PC-3 (cell line): ENCODE results near the gene GPR176. TPM values are rescaled to one million over a fixed set of nuclear protein-coding genes. Genes with fewer than 3 reads are reported as not detected.

ENCODE experiments used
- ATAC-seq: fragments of 200-7000 bp; cut with Tn5 transposase; 2 replicates; pipeline ENCODE4 v1.9.1; 2020; ENCODE audit warnings: mild to moderate bottlenecking, moderate library complexity
- BruUV-seq: library from RNA; stranded (reverse); fragments of 400-500 nt; replicated peaks from 2 replicates; lab custom pipeline; 2021; lab: Mats Ljungman, UMichigan
- CTCF ChIA-PET: fragments of 300-600 bp; sonication (Branson Sonifier 250); formaldehyde crosslinking; loops from one replicate; lab custom pipeline; 2022; ENCODE audit warnings: antibody characterized with exemption; lab: Charles Lee
- POLR2A ChIA-PET: fragments of 300-600 bp; sonication (Branson Sonifier 250); formaldehyde crosslinking; loops from one replicate; lab custom pipeline; 2022; ENCODE audit warnings: antibody characterized with exemption; ENCODE audit not compliant: unreplicated experiment; lab: Charles Lee
- DNase-seq: peaks from one replicate; pipeline ENCODE4 v3.0.0-alpha.2; 2015
- H2AFZ ChIP-seq: fragments of 300-600 bp; sonication (generic); 2 replicates; pipeline ENCODE4 v1.6.0; 2016; ENCODE audit warnings: antibody characterized with exemption, low read length
- H3F3A ChIP-seq: fragments of 300-600 bp; sonication (generic); one replicate; pipeline ENCODE4 v1.6.0; 2017; ENCODE audit warnings: antibody characterized with exemption, low read length, control low read depth, mild to moderate bottlenecking; ENCODE audit not compliant: unreplicated experiment
- H3K27ac ChIP-seq: fragments of 300-600 bp; sonication (generic); 2 replicates; pipeline ENCODE4 v1.5.1; 2016; ENCODE audit warnings: mild to moderate bottlenecking, low read length
- H3K27me3 ChIP-seq: fragments of 300-600 bp; sonication (generic); 2 replicates; pipeline ENCODE4 v1.6.1; 2016; ENCODE audit warnings: low read length, mixed read lengths
- H3K36me3 ChIP-seq: fragments of 300-600 bp; sonication (generic); 2 replicates; pipeline ENCODE4 v1.6.1; 2016; ENCODE audit warnings: low read depth, mixed run types, low read length, mixed read lengths
- H3K4me1 ChIP-seq: fragments of 300-600 bp; sonication (generic); 2 replicates; pipeline ENCODE4 v1.5.1; 2016; ENCODE audit warnings: low read length; ENCODE audit not compliant: insufficient read depth
- H3K4me2 ChIP-seq: fragments of 300-600 bp; sonication (generic); 2 replicates; pipeline ENCODE4 v1.6.0; 2016; ENCODE audit warnings: low read length
- H3K4me3 ChIP-seq: fragments of 300-600 bp; sonication (generic); 2 replicates; pipeline ENCODE4 v1.5.1; 2016; ENCODE audit warnings: mild to moderate bottlenecking, low read length, mixed read lengths
- H3K79me2 ChIP-seq: fragments of 300-600 bp; sonication (generic); 2 replicates; pipeline ENCODE4 v1.6.1; 2017; ENCODE audit warnings: low read length, mixed read lengths
- H3K9ac ChIP-seq: fragments of 300-600 bp; sonication (generic); 2 replicates; pipeline ENCODE4 v1.6.0; 2016; ENCODE audit warnings: mild to moderate bottlenecking, low read length
- H3K9me2 ChIP-seq: fragments of 300-600 bp; sonication (generic); replicated peaks from 2 replicates; pipeline ENCODE4 v1.6.1; 2016; ENCODE audit warnings: mixed run types, low read length, mixed read lengths
- H3K9me3 ChIP-seq: fragments of 300-600 bp; sonication (generic); 2 replicates; pipeline ENCODE4 v1.6.1; 2016; ENCODE audit warnings: low read length, mixed read lengths
- H4K20me1 ChIP-seq: fragments of 300-600 bp; sonication (generic); 2 replicates; pipeline ENCODE4 v1.6.1; 2016; ENCODE audit warnings: low read length, mixed read lengths
- EZH2 ChIP-seq: fragments of 300-600 bp; sonication (generic); IDR thresholded peaks from one replicate; pipeline ENCODE4 v1.6.1; 2017; ENCODE audit warnings: antibody characterized with exemption, mild to moderate bottlenecking, low read length; ENCODE audit not compliant: unreplicated experiment
- EZH2phosphoT487 ChIP-seq: fragments of 300-600 bp; sonication (generic); IDR thresholded peaks from 2 replicates; pipeline ENCODE4 v1.6.1; 2018; ENCODE audit warnings: mild to moderate bottlenecking, antibody characterized with exemption, low read length, borderline replicate concordance
- intact Hi-C: fragments of 100-400 bp; cut with micrococcal nuclease; formaldehyde crosslinking; loops from 2 replicates; pipeline ENCODE4 v1.9.0; 2023
- total RNA-seq: library from RNA; depleted of rRNA; stranded (reverse); fragments of >200 nt; gene quantifications from 2 replicates; pipeline ENCODE4 v1.2.3, GENCODE V29; 2014
- TF ChIP-seq, protein P1 (sequence below): fragments of 300-600 bp; sonication (generic); conservative IDR thresholded peaks from 2 replicates; pipeline ENCODE4 v1.5.1; 2017; ENCODE audit warnings: antibody characterized with exemption, low read depth, mild to moderate bottlenecking, low read length

The GPR176 gene
- total RNA-seq, 1 experiment from 2014 or later, result 27.8 TPM

DNA sequence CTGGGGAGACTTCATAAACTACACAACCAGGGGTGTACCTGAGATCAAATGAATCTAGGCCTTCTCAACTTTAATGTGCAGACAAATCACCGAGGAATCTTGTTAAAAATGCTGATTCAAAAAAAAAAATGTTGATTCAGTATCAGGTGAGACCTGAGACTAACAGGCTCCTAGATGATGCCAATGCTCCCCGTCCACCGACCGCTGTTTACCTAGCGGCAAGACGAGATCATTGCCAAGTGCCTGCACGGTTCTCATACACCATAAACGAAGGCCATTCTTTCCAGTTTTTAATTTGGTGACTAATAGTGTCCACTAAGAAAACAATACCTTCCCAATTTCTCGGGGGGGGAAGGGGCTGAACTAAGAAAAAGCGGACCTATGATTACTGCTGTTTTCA is 134.9 kb downstream of the GPR176 start:
- ATAC-seq (peak; percentile 56), DNase-seq (peak; percentile 97)
- H3K36me3 ChIP-seq, result no peaks in the 10 kb centered on the region
- H3K4me2 ChIP-seq, result peak overlapping the region; percentile 98
- H3K27me3 ChIP-seq, result no peaks in the 10 kb centered on the region
- BruUV-seq, result no TSS peak
- H3K4me3 ChIP-seq, result peak overlapping the region; percentile 97
- no peaks in the 10 kb centered on the region for H3K9me2 ChIP-seq
- no peaks in the 10 kb centered on the region for H3K9me3 ChIP-seq
- TF ChIP-seq EZH2 (no peak), EZH2phosphoT487 (no peak)
- TF ChIP-seq, protein P1, sequence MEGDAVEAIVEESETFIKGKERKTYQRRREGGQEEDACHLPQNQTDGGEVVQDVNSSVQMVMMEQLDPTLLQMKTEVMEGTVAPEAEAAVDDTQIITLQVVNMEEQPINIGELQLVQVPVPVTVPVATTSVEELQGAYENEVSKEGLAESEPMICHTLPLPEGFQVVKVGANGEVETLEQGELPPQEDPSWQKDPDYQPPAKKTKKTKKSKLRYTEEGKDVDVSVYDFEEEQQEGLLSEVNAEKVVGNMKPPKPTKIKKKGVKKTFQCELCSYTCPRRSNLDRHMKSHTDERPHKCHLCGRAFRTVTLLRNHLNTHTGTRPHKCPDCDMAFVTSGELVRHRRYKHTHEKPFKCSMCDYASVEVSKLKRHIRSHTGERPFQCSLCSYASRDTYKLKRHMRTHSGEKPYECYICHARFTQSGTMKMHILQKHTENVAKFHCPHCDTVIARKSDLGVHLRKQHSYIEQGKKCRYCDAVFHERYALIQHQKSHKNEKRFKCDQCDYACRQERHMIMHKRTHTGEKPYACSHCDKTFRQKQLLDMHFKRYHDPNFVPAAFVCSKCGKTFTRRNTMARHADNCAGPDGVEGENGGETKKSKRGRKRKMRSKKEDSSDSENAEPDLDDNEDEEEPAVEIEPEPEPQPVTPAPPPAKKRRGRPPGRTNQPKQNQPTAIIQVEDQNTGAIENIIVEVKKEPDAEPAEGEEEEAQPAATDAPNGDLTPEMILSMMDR, result no peak
- intact Hi-C loops, result loop anchor here (1.0 to 10.0 kb wide), 4 partner anchors 99 to 432 kb away; partner anchors contain the start of genes BMF and SRP14
- H3F3A ChIP-seq, result peaks cover 7% of the 10 kb centered on the region
- peaks cover 11% of the 10 kb centered on the region for H3K79me2 ChIP-seq
- POLR2A ChIA-PET, result interaction anchor here (0.6 kb wide), 1 partner anchor 149 kb away, joined by 5 read pairs; the partner anchor contains the start of gene EIF2AK4
- H3K4me1 ChIP-seq, result peaks cover 52% of the 10 kb centered on the region
- peak overlapping the region; percentile 73 for H3K27ac ChIP-seq
- no peak overlapping the region for H2AFZ ChIP-seq
- no peaks in the 10 kb centered on the region for H4K20me1 ChIP-seq
- CTCF ChIA-PET, result interaction anchor here (0.8 to 0.9 kb wide), 2 partner anchors 140 to 147 kb away, joined by 3 read pairs; no protein-coding TSS in a partner anchor
- H3K9ac ChIP-seq, result no peak overlapping the region

DNA sequence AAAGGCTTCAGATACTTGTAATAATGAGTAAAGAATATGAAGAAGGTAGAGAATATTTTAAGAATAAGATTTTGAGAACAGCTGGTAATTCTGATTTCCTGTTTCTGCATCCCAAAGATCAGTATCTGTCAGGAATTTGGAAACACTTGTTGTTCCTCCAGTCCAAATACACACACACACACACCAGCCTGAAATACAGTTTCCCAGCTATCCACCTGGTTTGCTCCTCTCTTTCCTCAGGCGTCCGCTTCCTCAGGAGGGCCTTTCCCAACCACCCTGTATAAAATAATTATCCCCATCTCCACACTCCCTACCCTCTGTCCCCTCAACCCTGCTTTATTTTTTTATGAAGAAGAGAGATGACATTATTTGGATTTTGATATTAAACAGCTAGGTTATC is 135.4 kb downstream of the GPR176 start:
- Histone ChIP-seq H3K4me2 (peak overlapping the region; percentile 98), H2AFZ (no peak overlapping the region), H3K9me3 (no peaks in the 10 kb centered on the region), H3K4me1 (peaks cover 52% of the 10 kb centered on the region), H3K4me3 (peak overlapping the region; percentile 97; the same call in 1 of the 2 replicates), H4K20me1 (no peaks in the 10 kb centered on the region), H3K79me2 (peaks cover 11% of the 10 kb centered on the region), H3K27me3 (no peaks in the 10 kb centered on the region), H3K9ac (peak overlapping the region; percentile 24), H3K9me2 (no peaks in the 10 kb centered on the region), H3F3A (peaks cover 7% of the 10 kb centered on the region), H3K36me3 (no peaks in the 10 kb centered on the region), H3K27ac (peak overlapping the region; percentile 73)
- ChIA-PET CTCF (no interaction called here), POLR2A (interaction anchor here (0.6 kb wide), 1 partner anchor 149 kb away, joined by 5 read pairs; the partner anchor contains the start of gene EIF2AK4)
- intact Hi-C loops, result loop anchor here (1.0 to 10.0 kb wide), 4 partner anchors 98 to 433 kb away; partner anchors contain the start of genes BMF and SRP14
- no TSS peak for BruUV-seq
- TF ChIP-seq EZH2phosphoT487 (no peak), EZH2 (no peak)
- TF ChIP-seq, protein P1, result no peak
- ATAC-seq, result no peak
- no peak for DNase-seq

DNA sequence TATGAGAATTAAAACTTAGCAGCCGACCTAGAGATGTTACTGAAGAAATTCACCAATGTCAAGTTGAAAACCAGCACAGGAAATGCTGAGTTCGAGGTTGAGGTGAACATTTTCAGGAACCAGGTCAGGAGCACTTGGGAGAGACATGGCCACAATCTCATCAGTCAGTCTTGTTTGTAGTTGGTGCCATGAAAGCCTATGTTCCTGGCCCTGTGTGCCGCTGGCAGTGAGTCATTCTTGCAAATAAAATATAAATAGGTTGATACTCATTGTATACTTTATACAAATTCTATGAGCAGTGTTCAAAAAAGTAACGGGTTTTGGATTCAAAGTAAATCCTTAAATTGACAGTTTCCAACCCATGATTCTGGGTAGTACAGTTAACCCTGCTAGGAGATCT is 135.9 kb downstream of the GPR176 start:
- H3K9ac ChIP-seq, result peak overlapping the region; percentile 84
- ChIA-PET POLR2A (no interaction called here), CTCF (no interaction called here)
- no peaks in the 10 kb centered on the region for H3K27me3 ChIP-seq
- DNase-seq (peak; percentile 69), ATAC-seq (peak; percentile 34)
- H3K9me2 ChIP-seq, result no peaks in the 10 kb centered on the region
- peaks cover 52% of the 10 kb centered on the region for H3K4me1 ChIP-seq
- intact Hi-C loops, result loop anchor here (10.0 kb wide), 1 partner anchor 251 kb away; the partner anchor contains the start of gene SRP14
- H3K4me3 ChIP-seq, result peak overlapping the region; percentile 97
- peaks cover 11% of the 10 kb centered on the region for H3K79me2 ChIP-seq
- H3K27ac ChIP-seq, result peak overlapping the region; percentile 73
- no peaks in the 10 kb centered on the region for H4K20me1 ChIP-seq
- H3K9me3 ChIP-seq, result no peaks in the 10 kb centered on the region
- H3K4me2 ChIP-seq, result peak overlapping the region; percentile 98
- BruUV-seq, result no TSS peak
- TF ChIP-seq EZH2phosphoT487, result no peak
- H3K36me3 ChIP-seq, result no peaks in the 10 kb centered on the region
- H3F3A ChIP-seq, result peaks cover 7% of the 10 kb centered on the region
- no peak overlapping the region for H2AFZ ChIP-seq
